Epithelial cell of proximal tubule (primary cell): ENCODE data around the gene MUC6. TPM values are rescaled to one million over a fixed set of nuclear protein-coding genes. Genes with fewer than 3 reads are reported as not detected.

Experiments used
- DNase-seq: peaks from one replicate; pipeline ENCODE4 v3.0.0-alpha.2; 2011; ENCODE audit warnings: low read depth
- H3K4me3 ChIP-seq: 2 replicates; pipeline ENCODE4 v1.5.1; 2011; ENCODE audit warnings: low read depth, mild to moderate bottlenecking, low read length
- total RNA-seq: library from RNA; depleted of rRNA; stranded (reverse); fragments of >200 nt; gene quantifications from 2 replicates; pipeline ENCODE4 v1.2.3, GENCODE V29; 2015
- TF ChIP-seq, protein P1 (sequence below): conservative IDR thresholded peaks from 2 replicates; pipeline ENCODE4 v1.5.1; 2012; ENCODE audit warnings: low read depth, mild to moderate bottlenecking, low read length

The MUC6 gene
- total RNA-seq, 1 donor from 2014 or later = not detected

DNA sequence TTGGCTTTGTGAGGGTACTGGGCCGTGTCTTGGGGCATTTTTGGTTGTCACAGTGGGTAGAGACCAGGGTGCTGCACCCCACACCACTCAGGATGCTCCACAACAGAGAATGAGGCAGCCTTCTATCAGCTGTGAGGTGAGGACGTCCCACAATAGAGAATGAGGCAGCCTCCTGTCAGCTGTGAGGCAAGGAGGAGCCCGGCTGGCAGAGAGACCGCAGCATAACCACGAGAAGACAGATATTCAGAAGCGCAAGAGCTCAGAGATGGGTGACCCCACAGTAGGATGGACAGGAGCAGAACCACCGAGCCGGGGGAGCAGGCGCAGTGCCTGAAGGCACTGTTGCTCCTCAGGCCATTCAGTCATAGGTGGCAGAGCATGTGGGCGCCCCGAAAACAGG lies 63.3 kb downstream of the MUC6 start:
- no peak for DNase-seq
- TF ChIP-seq, protein P1, sequence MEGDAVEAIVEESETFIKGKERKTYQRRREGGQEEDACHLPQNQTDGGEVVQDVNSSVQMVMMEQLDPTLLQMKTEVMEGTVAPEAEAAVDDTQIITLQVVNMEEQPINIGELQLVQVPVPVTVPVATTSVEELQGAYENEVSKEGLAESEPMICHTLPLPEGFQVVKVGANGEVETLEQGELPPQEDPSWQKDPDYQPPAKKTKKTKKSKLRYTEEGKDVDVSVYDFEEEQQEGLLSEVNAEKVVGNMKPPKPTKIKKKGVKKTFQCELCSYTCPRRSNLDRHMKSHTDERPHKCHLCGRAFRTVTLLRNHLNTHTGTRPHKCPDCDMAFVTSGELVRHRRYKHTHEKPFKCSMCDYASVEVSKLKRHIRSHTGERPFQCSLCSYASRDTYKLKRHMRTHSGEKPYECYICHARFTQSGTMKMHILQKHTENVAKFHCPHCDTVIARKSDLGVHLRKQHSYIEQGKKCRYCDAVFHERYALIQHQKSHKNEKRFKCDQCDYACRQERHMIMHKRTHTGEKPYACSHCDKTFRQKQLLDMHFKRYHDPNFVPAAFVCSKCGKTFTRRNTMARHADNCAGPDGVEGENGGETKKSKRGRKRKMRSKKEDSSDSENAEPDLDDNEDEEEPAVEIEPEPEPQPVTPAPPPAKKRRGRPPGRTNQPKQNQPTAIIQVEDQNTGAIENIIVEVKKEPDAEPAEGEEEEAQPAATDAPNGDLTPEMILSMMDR = no peak
- no peak overlapping the region for H3K4me3 ChIP-seq

DNA sequence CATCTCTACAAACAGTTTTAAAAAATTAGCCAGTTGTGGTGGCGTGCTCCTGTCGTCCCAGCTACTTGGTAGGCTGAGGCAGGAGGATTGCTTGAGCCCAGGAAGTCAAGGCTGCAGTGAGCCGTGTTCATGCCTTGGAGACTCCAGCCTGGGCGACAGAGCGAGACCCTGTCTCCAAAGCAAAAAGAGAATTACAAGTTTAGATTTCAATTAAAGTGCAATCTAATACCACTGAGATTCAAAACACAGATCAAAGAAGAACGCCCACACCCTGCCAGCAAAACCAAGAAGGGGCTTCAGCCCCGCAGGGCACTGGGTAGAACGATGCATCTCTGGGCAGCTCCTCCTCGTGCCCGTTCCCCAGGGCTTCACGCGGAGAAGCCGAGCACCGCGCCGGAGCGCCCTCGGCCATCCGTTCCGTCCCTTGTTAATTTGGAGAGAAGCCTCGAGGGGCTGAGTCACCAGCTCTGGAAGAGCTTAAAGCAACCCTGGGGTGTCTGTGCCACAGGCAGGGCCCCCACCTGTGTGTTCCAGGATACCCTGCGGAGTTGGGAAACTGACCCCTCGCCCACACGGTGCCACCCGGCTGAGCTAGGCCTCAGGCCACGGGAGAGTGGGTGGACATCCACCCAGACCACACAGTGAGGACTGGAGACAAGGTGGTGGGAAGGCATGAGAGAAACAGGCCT lies 63.9 kb downstream of the MUC6 start:
- TF ChIP-seq, protein P1 = no peak
- no peak for DNase-seq
- H3K4me3 ChIP-seq = no peak overlapping the region

DNA sequence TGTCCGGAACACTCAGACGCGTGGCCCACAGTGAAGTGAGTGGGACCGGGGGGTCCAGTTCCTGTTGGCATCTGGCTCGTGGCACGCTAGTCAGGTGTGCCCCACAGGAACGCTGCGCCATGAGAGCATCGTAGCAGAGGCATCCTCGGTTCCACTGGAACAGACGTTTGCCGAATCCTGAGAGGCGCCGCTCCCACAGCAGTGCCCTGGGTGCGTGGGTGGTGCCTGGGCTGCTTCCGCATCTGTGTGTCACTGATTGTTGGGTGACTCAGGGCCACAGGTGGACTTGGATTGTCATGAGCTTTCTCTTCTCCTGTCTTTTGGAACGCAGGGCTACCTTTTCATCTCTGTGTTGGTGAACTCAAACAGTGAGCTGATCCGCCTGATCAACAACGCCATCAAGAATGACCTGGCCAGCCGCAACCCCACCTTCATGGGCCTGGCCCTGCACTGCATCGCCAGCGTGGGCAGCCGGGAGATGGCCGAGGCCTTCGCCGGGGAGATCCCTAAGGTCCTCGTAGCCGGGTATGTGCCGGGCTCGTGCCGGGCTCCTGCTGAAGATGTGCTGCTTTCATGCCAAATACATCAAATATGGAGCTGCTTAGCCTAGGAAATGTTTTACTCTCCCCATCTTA lies 64.7 kb downstream of the MUC6 start:
- H3K4me3 ChIP-seq = no peak overlapping the region
- TF ChIP-seq, protein P1 = no peak
- DNase-seq = no peak

DNA sequence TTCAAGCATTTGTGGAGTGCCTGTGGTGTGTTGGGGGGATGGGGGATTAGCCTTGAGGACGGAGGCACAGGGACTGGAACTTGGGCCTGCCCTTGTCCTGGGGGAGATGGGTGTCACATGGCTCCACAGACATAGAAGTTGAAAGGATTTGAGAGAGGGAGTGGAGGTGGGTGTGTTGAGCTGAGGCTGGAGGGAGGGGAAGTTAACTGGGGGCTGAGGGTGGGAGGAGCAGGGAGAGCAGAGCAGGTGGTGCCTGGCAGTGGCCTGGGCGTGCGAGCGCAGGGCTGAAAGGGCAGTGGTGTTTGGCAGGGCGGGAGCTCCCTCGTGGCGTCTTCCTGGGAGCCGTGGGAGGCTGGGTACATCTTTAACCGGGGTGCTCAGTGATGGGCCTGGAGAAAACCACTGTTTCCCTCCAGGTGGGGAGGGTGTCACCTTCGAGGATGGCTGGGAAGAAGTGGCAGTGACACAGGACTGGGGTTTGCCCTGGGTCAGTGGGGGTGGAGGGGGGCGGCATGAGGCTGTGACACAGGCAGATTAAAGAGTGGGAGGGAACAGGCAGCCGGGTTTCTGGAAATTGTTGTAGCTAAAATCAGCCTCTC lies 65.3 kb downstream of the MUC6 start:
- TF ChIP-seq, protein P1 = no peak
- DNase-seq = no peak
- H3K4me3 ChIP-seq = no peak overlapping the region

DNA sequence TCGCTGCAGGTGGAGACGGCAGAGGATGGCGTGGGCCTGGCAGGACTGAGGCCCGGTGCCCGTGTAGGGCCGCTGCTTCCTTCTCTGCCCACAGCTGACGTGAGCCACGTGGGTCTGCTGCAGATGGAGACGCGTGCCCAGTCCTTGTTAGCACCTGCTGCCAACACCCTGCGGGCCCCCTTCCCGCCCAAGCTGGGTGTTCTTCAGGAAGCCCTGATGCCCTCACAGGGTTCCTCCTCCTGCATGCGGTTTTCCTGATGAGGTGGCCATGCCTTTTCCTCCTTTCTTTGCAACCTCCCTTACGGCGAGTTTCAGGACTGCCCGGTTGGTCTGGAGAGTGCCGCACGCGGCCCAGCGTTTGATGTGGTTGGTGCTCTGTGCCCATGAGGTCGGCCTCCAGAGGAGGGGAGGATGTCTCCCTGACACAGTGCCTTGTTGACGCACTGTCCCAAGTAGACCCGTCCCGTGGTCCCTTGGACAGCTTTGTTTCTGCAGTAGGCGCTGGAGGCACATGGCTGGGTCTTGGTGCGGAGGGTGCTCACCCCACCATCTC lies 66.1 kb downstream of the MUC6 start:
- TF ChIP-seq, protein P1 = no peak
- no peak for DNase-seq
- no peak overlapping the region for H3K4me3 ChIP-seq

DNA sequence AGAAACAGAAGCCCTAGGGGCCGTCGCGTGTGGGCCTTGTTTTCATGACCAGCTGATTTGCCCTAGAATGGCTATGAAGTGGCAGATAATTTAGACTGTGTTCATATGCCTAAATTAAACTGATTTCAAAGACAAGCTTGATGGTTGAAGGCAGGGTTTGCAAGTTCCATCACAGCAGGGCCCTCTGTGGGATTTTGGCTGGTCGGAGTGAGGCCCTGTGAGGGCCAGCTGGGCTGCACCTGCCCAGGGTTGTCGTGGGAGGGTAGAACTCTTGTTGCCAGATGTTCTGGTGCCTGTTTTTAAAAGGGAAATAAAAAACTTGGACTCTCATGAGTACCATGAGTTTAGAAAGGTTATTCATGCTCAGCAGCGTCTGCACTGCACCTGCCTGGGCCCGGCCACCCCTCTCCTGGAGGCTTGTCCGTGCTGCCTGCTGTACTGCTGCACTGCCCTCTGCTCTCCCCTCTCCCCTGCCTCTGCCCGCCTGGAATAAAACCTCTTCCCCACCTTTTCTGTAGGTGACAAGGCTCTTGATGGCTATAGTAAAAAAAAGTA lies 66.8 kb downstream of the MUC6 start:
- no peak for DNase-seq
- TF ChIP-seq, protein P1 = no peak
- H3K4me3 ChIP-seq = no peak overlapping the region
